Esophagus squamous epithelium (tissue), 4 donors: ENCODE results near the gene EHD4.

Source experiments
- CTCF ChIP-seq, 6 experiments: fragments of 450-650 bp in 4 of 6; fragments of 200-600 bp in 2 of 6; sonication (generic) in 2 of 6; IDR thresholded peaks; one replicate each; pipeline ENCODE4 v1.5.1; 2016 to 2019; ENCODE audit warnings: antibody characterized with exemption in 6 of 6, mild to moderate bottlenecking in 4 of 6, moderate library complexity in 4 of 6
- POLR2A ChIP-seq, 4 donors: fragments of 450-650 bp; IDR thresholded peaks; one replicate each; pipeline ENCODE4 v1.6.1; 2017; ENCODE audit warnings: antibody characterized with exemption in 4 of 4, mild to moderate bottlenecking in 4 of 4, moderate library complexity in 3 of 4

GRCh38 chr15:42021593-42021992, 49.2 kb upstream of the EHD4 start:
- TF ChIP-seq CTCF (IDR thresholded peaks at IDR 0.05) = no peak
- TF ChIP-seq POLR2A (IDR thresholded peaks at IDR 0.05) = no peak
